ENCODE data around the gene RHBDF1. TPM values are rescaled to one million over a fixed set of nuclear protein-coding genes. Genes with fewer than 3 reads are reported as not detected.

RHBDF1 gene
- polyA plus RNA-seq, 1 of the 3 experiments (the other 2 are of a cell fraction): 54.1 TPM

- 65% methylated on average over 4 of the region's 7 CpGs for WGBS (ENCODE audit: low lambda C conversion rate)
- ChIA-PET CTCF (interaction anchor here (0.9 to 27.8 kb wide), 4 partner anchors 8 to 22 kb away, joined by 3 to 793 read pairs (median 24); partner anchors contain the start of gene RHBDF1), POLR2A (interaction anchor here (0.6 kb wide), 1 partner anchor 1645 kb away, joined by 6 read pairs; no protein-coding TSS in a partner anchor)
- Histone ChIP-seq H3K27ac (ENCODE audit: low read depth in 2 of 2, low read length in 1 of 2) (peak overlapping the region; percentile 5 to 72; a peak in 2 of 4 replicates), H3K4me2 (peak overlapping the region; percentile 56), H3K9ac (peak overlapping the region; percentile 22; the same call in 1 of the 2 replicates), H3K9me2 (no peaks in the 10 kb centered on the region), H3K4me3 (ENCODE audit: low read depth in 2 of 2, low read length in 1 of 2) (no peak overlapping the region), H3K4me1 (ENCODE audit: control insufficient read depth in 1 of 2, insufficient read depth in 2 of 2, low read depth in 1 of 2, low read length in 1 of 2) (peaks cover 2 to 17% of the 10 kb centered on the region in 2 experiments; a peak in 3 of 4 replicates), H4K20me1 (ENCODE audit: insufficient read depth) (peaks cover 21% of the 10 kb centered on the region), H3K79me2 (ENCODE audit: insufficient read depth) (peaks cover 4% of the 10 kb centered on the region; the same call in 1 of the 2 replicates), H3K27me3 (ENCODE audit: insufficient read depth) (no peaks in the 10 kb centered on the region), H3K36me3 (replicated peaks in 1 of 2; ENCODE audit: control insufficient read depth in 1 of 2, insufficient read depth in 2 of 2, low read length in 1 of 2) (peaks cover 12 to 45% of the 10 kb centered on the region in 2 experiments), H3K9me3 (no peaks in the 10 kb centered on the region), H2AFZ (ENCODE audit: low read depth) (no peak overlapping the region), H3F3A (replicated peaks; ENCODE audit: insufficient read depth) (peaks cover 20% of the 10 kb centered on the region)
- no peak for DNase-seq
- TF ChIP-seq, protein P1, sequence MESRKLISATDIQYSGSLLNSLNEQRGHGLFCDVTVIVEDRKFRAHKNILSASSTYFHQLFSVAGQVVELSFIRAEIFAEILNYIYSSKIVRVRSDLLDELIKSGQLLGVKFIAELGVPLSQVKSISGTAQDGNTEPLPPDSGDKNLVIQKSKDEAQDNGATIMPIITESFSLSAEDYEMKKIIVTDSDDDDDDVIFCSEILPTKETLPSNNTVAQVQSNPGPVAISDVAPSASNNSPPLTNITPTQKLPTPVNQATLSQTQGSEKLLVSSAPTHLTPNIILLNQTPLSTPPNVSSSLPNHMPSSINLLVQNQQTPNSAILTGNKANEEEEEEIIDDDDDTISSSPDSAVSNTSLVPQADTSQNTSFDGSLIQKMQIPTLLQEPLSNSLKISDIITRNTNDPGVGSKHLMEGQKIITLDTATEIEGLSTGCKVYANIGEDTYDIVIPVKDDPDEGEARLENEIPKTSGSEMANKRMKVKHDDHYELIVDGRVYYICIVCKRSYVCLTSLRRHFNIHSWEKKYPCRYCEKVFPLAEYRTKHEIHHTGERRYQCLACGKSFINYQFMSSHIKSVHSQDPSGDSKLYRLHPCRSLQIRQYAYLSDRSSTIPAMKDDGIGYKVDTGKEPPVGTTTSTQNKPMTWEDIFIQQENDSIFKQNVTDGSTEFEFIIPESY (IDR thresholded peaks at IDR 0.05; ENCODE audit: borderline replicate concordance, low read depth): no peak; the same call in 1 of the 2 replicates
- TF ChIP-seq POLR2AphosphoS5 (IDR thresholded peaks at IDR 0.05; ENCODE audit: low read depth, low read length): peak; percentile 61; the same call in 1 of the 2 replicates
- no peak for TF ChIP-seq NRF1 (IDR thresholded peaks at IDR 0.05; ENCODE audit: low read depth, low read length)
- peak; percentile 68; the same call in 1 of the 2 replicates for TF ChIP-seq FOSL2 (IDR thresholded peaks at IDR 0.05; ENCODE audit: borderline replicate concordance, low read depth)
- no peak for TF ChIP-seq RFX5 (IDR thresholded peaks at IDR 0.05; ENCODE audit: low read length)
- TF ChIP-seq RXRA (IDR thresholded peaks at IDR 0.05; ENCODE audit: borderline replicate concordance, low read depth): no peak; the same call in 1 of the 2 replicates
- no peak for TF ChIP-seq FOXM1 (IDR thresholded peaks at IDR 0.05; ENCODE audit: low read depth)
- TF ChIP-seq PBX3 (IDR thresholded peaks at IDR 0.05): peak; percentile 48
- no peak for TF ChIP-seq MXI1 (IDR thresholded peaks at IDR 0.05; ENCODE audit: low read depth, low read length)
- TF ChIP-seq TEAD4 (IDR thresholded peaks at IDR 0.05; ENCODE audit: borderline replicate concordance, insufficient read depth): 0 out of 2 replicates have a peak, but pooled peaks have one; percentile 30
- no peak for TF ChIP-seq CTCF (IDR thresholded peaks at IDR 0.05)
- TF ChIP-seq MEF2A (IDR thresholded peaks at IDR 0.05; ENCODE audit: borderline replicate concordance, low read depth): no peak
- TF ChIP-seq RAD21 (IDR thresholded peaks at IDR 0.05; ENCODE audit: low read length): no peak
- TF ChIP-seq SMC3 (IDR thresholded peaks at IDR 0.05; ENCODE audit: low read depth, low read length): no peak
- no peak for TF ChIP-seq GATA2 (CRISPR knock-in tag; IDR thresholded peaks at IDR 0.05)
- TF ChIP-seq TAF1 (IDR thresholded peaks at IDR 0.05; ENCODE audit: borderline replicate concordance, low read depth, low read length): no peak
- TF ChIP-seq EP300 (IDR thresholded peaks at IDR 0.05; ENCODE audit: borderline replicate concordance in 1 of 2, low read depth in 1 of 2, low read length in 1 of 2): peak in 1 of 2 experiments; percentile 25; a peak in 1 of 4 replicates
- TF ChIP-seq NFIC (IDR thresholded peaks at IDR 0.05; ENCODE audit: borderline replicate concordance): peak; percentile 72
- no peak for TF ChIP-seq EZH2phosphoT487 (IDR thresholded peaks at IDR 0.05; ENCODE audit: borderline replicate concordance, low read depth)
- peak; percentile 48; the same call in 1 of the 2 replicates for TF ChIP-seq GABPA (IDR thresholded peaks at IDR 0.05; ENCODE audit: low read depth)
- TF ChIP-seq FOXJ3 (CRISPR knock-in tag; IDR thresholded peaks at IDR 0.05): no peak
- peak; percentile 55; the same call in 1 of the 2 replicates for TF ChIP-seq ELF1 (IDR thresholded peaks at IDR 0.05)
- TF ChIP-seq CHD2 (IDR thresholded peaks at IDR 0.05; ENCODE audit: low read length, partially characterized antibody): no peak
- no peak for TF ChIP-seq SIN3A (IDR thresholded peaks at IDR 0.05; ENCODE audit: borderline replicate concordance, low read depth, low read length)
- peak; percentile 74; the same call in 1 of the 2 replicates for TF ChIP-seq JUND (IDR thresholded peaks at IDR 0.05)
- TF ChIP-seq, protein P2, sequence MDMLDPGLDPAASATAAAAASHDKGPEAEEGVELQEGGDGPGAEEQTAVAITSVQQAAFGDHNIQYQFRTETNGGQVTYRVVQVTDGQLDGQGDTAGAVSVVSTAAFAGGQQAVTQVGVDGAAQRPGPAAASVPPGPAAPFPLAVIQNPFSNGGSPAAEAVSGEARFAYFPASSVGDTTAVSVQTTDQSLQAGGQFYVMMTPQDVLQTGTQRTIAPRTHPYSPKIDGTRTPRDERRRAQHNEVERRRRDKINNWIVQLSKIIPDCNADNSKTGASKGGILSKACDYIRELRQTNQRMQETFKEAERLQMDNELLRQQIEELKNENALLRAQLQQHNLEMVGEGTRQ (IDR thresholded peaks at IDR 0.05; ENCODE audit: borderline replicate concordance, low read depth, low read length): no peak
- no peak for TF ChIP-seq RCOR1 (IDR thresholded peaks at IDR 0.05; ENCODE audit: low read length)
- TF ChIP-seq YY1 (IDR thresholded peaks at IDR 0.05; ENCODE audit: low read depth): no peak
Measured at GRCh38 chr16:84718-85406, 12.4 kb upstream of the RHBDF1 start.

Measured in SK-N-SH (cell line).